ENCODE measurements around the gene SNX30.

Gene SNX30

GRCh38 chr9:112784020-112784785 is 33.6 kb downstream of the SNX30 start:
- peak; percentile 80 for DNase-seq

- DNase-seq, result no peak
Measured at GRCh38 chr9:112785986-112786385, 35.4 kb downstream of the SNX30 start.

- DNase-seq, result no peak
Measured at GRCh38 chr9:112786829-112787520, 36.4 kb downstream of the SNX30 start.

GRCh38 chr9:112787978-112788377 is 37.4 kb downstream of the SNX30 start:
- DNase-seq, result no peak

- DNase-seq, result no peak
Measured at GRCh38 chr9:112789473-112789872, 38.9 kb downstream of the SNX30 start.

- DNase-seq, result no peak
Measured at GRCh38 chr9:112789891-112790774, 39.6 kb downstream of the SNX30 start.

- DNase-seq, result no peak
Measured at GRCh38 chr9:112792670-112793069, 42.1 kb downstream of the SNX30 start.

GRCh38 chr9:112793213-112793810 is 42.8 kb downstream of the SNX30 start:
- peak; percentile 78 for DNase-seq

GRCh38 chr9:112794731-112795130 is 44.2 kb downstream of the SNX30 start:
- DNase-seq, result no peak

- DNase-seq, result no peak
Measured at GRCh38 chr9:112795921-112796320, 45.4 kb downstream of the SNX30 start.

GRCh38 chr9:112796485-112796884 is 45.9 kb downstream of the SNX30 start:
- DNase-seq, result no peak

GRCh38 chr9:112809351-112809848 is 58.8 kb downstream of the SNX30 start:
- DNase-seq, result no peak

GRCh38 chr9:112809906-112810305 is 59.3 kb downstream of the SNX30 start:
- no peak for DNase-seq

GRCh38 chr9:112810696-112811490 is 60.3 kb downstream of the SNX30 start:
- no peak for DNase-seq

- DNase-seq, result no peak
Measured at GRCh38 chr9:112811518-112811917, 61.0 kb downstream of the SNX30 start.

- no peak for DNase-seq
Measured at GRCh38 chr9:112815868-112816267, 65.3 kb downstream of the SNX30 start.

- DNase-seq, result no peak
Measured at GRCh38 chr9:112817860-112818203, 67.3 kb downstream of the SNX30 start.

GRCh38 chr9:112819635-112820496 is 69.3 kb downstream of the SNX30 start:
- peak; percentile 75 for DNase-seq

- no peak for DNase-seq
Measured at GRCh38 chr9:112820881-112821280, 70.3 kb downstream of the SNX30 start.

GRCh38 chr9:112822618-112823017 is 72.1 kb downstream of the SNX30 start:
- no peak for DNase-seq

GRCh38 chr9:112823257-112823656 is 72.7 kb downstream of the SNX30 start:
- DNase-seq, result no peak
